H9 (cell line): ENCODE data around the gene OPHN1. TPM values are rescaled to one million over a fixed set of nuclear protein-coding genes. Genes with fewer than 3 reads are reported as not detected.

ENCODE experiments used
- DNase-seq: peaks from one replicate; pipeline ENCODE4 v3.0.0-alpha.2; 2017
- H2AFZ ChIP-seq: one replicate; pipeline ENCODE4 v1.6.1; 2013; ENCODE audit warnings: mild to moderate bottlenecking, low read length, control low read depth, moderate library complexity
- H2AK5ac ChIP-seq: 2 replicates; pipeline ENCODE4 v1.6.1; 2013; ENCODE audit warnings: low read length, control low read depth, mixed read lengths; ENCODE audit not compliant: insufficient read length
- H2BK120ac ChIP-seq: one replicate; pipeline ENCODE4 v1.6.1; 2013; ENCODE audit warnings: low read depth, mild to moderate bottlenecking, low read length, control low read depth, inconsistent platforms; ENCODE audit not compliant: poor library complexity, severe bottlenecking
- H2BK12ac ChIP-seq: 2 replicates; pipeline ENCODE4 v1.6.1; 2013; ENCODE audit warnings: low read length, control low read depth, mixed read lengths, low read depth; ENCODE audit not compliant: insufficient read length
- H2BK15ac ChIP-seq: 2 replicates; pipeline ENCODE4 v1.6.1; 2013; ENCODE audit warnings: low read depth, low read length, control low read depth
- H2BK20ac ChIP-seq: one replicate; pipeline ENCODE4 v1.6.1; 2013; ENCODE audit warnings: low read depth, mild to moderate bottlenecking, low read length, control low read depth, inconsistent platforms; ENCODE audit not compliant: poor library complexity, severe bottlenecking
- H2BK5ac ChIP-seq: 2 replicates; pipeline ENCODE4 v1.6.1; 2013; ENCODE audit warnings: low read length, control low read depth, mixed read lengths; ENCODE audit not compliant: insufficient read length
- H3K14ac ChIP-seq: 2 replicates; pipeline ENCODE4 v1.6.1; 2013; ENCODE audit warnings: low read length, control low read depth; ENCODE audit not compliant: insufficient read depth
- H3K18ac ChIP-seq: 2 replicates; pipeline ENCODE4 v1.6.1; 2013; ENCODE audit warnings: low read depth, mild to moderate bottlenecking, mixed read lengths, low read length, control low read depth; ENCODE audit not compliant: insufficient read length
- H3K23ac ChIP-seq: 2 replicates; pipeline ENCODE4 v1.6.1; 2013; ENCODE audit warnings: low read length, control low read depth, mixed read lengths, low read depth; ENCODE audit not compliant: insufficient read length
- H3K23me2 ChIP-seq: 2 replicates; pipeline ENCODE4 v1.6.1; 2013; ENCODE audit warnings: low read depth, mild to moderate bottlenecking, mixed read lengths, low read length, control low read depth; ENCODE audit not compliant: insufficient read length, poor library complexity, severe bottlenecking
- H3K27ac ChIP-seq: 2 replicates; pipeline ENCODE4 v1.5.1; 2013; ENCODE audit warnings: low read length, control low read depth, mixed read lengths, low read depth; ENCODE audit not compliant: insufficient read length
- H3K27me3 ChIP-seq: 2 replicates; pipeline ENCODE4 v1.6.1; 2013; ENCODE audit warnings: low read length, control low read depth, inconsistent platforms; ENCODE audit not compliant: insufficient read depth
- H3K4ac ChIP-seq: 2 replicates; pipeline ENCODE4 v1.6.1; 2013; ENCODE audit warnings: low read depth, mild to moderate bottlenecking, control low read depth, inconsistent platforms, low read length, moderate library complexity
- H3K4me1 ChIP-seq: 2 replicates; pipeline ENCODE4 v1.6.1; 2013; ENCODE audit warnings: low read length, control low read depth, inconsistent platforms; ENCODE audit not compliant: insufficient read depth
- H3K4me2 ChIP-seq: 2 replicates; pipeline ENCODE4 v1.6.1; 2013; ENCODE audit warnings: low read length, control low read depth, mixed read lengths; ENCODE audit not compliant: insufficient read length, insufficient read depth
- H3K56ac ChIP-seq: 2 replicates; pipeline ENCODE4 v1.6.1; 2013; ENCODE audit warnings: low read depth, mild to moderate bottlenecking, mixed read lengths, low read length, control low read depth; ENCODE audit not compliant: insufficient read length
- H3K79me1 ChIP-seq: 2 replicates; pipeline ENCODE4 v1.6.1; 2013; ENCODE audit warnings: low read depth, mild to moderate bottlenecking, moderate library complexity, low read length, control low read depth, inconsistent platforms; ENCODE audit not compliant: insufficient read depth, poor library complexity, severe bottlenecking
- H3K79me2 ChIP-seq: 2 replicates; pipeline ENCODE4 v1.6.1; 2013; ENCODE audit warnings: low read length, control low read depth, inconsistent platforms; ENCODE audit not compliant: insufficient read depth
- H3K9ac ChIP-seq: 2 replicates; pipeline ENCODE4 v1.6.1; 2013; ENCODE audit warnings: low read length, control low read depth, mixed read lengths; ENCODE audit not compliant: insufficient read length; ENCODE audit errors: extremely low read depth
- H3K9me3 ChIP-seq: one replicate; pipeline ENCODE4 v1.6.1; 2013; ENCODE audit warnings: low read depth, low read length, inconsistent platforms; ENCODE audit not compliant: control insufficient read depth
- H3T11ph ChIP-seq: one replicate; pipeline ENCODE4 v1.6.1; 2013; ENCODE audit warnings: mild to moderate bottlenecking, low read length, control low read depth, inconsistent platforms
- H4K20me1 ChIP-seq: one replicate; pipeline ENCODE4 v1.6.1; 2013; ENCODE audit not compliant: control insufficient read depth, insufficient read length, insufficient read depth
- H4K5ac ChIP-seq: 2 replicates; pipeline ENCODE4 v1.6.1; 2013; ENCODE audit warnings: low read depth, mild to moderate bottlenecking, mixed read lengths, low read length, control low read depth; ENCODE audit not compliant: insufficient read length
- H4K8ac ChIP-seq: replicated peaks from 2 replicates; pipeline ENCODE4 v1.6.1; 2013; ENCODE audit warnings: low read length, control low read depth, mixed read lengths, low read depth; ENCODE audit not compliant: insufficient read length
- H4K91ac ChIP-seq: 2 replicates; pipeline ENCODE4 v1.6.1; 2013; ENCODE audit warnings: low read depth, mild to moderate bottlenecking, moderate library complexity, mixed read lengths, low read length, control low read depth; ENCODE audit not compliant: insufficient read length
- H3K27ac Mint-ChIP-seq, 3 experiments: 2 replicates in 2 of 3; 3 replicates in 1 of 3; pipeline ENCODE4 v1.8.0; 2020 to 2021; ENCODE audit warnings: mixed read lengths in 3 of 3, mild to moderate bottlenecking in 1 of 3, moderate library complexity in 1 of 3
- H3K27me3 Mint-ChIP-seq: 2 replicates; pipeline ENCODE4 v1.8.0; 2021; ENCODE audit warnings: low read depth, mild to moderate bottlenecking, moderate library complexity, mixed read lengths
- H3K36me3 Mint-ChIP-seq, 3 experiments: 2 replicates in 2 of 3; 3 replicates in 1 of 3; pipeline ENCODE4 v1.8.0; 2020 to 2021; ENCODE audit warnings: low read depth in 3 of 3, mixed read lengths in 3 of 3; ENCODE audit not compliant: insufficient read depth in 1 of 3
- H3K4me1 Mint-ChIP-seq, 2 experiments: 2 replicates each; pipeline ENCODE4 v1.8.0; 2020; ENCODE audit warnings: mixed read lengths in 2 of 2
- H3K4me3 Mint-ChIP-seq, 2 experiments: 2 replicates in 1 of 2; 3 replicates in 1 of 2; pipeline ENCODE4 v1.8.0; 2020 to 2021; ENCODE audit warnings: mild to moderate bottlenecking in 2 of 2, mixed read lengths in 2 of 2, moderate library complexity in 1 of 2
- H3K9me3 Mint-ChIP-seq, 2 experiments: 2 replicates in 1 of 2; 3 replicates in 1 of 2; pipeline ENCODE4 v1.8.0; 2020; ENCODE audit warnings: mild to moderate bottlenecking in 2 of 2, mixed read lengths in 2 of 2, moderate library complexity in 1 of 2
- WGBS: extraction: QIAGEN DNeasy Blood & Tissue Kit; methylation state at CpG from one replicate; pipeline ENCODE4 v1.1.7; 2013; ENCODE audit warnings: missing lambda C conversion rate, low lambda C conversion rate, mixed read lengths; ENCODE audit not compliant: insufficient read length; ENCODE audit errors: extremely low coverage; 5-methylcytosine and 5-hydroxymethylcytosine counted together
- total RNA-seq: library from RNA; stranded (reverse); gene quantifications from 2 replicates; pipeline ENCODE4 v1.2.1, GENCODE V29; 2021
- TF ChIP-seq, protein P1 (sequence below): fragments of 200-600 bp; sonication (generic); conservative IDR thresholded peaks from 3 replicates; pipeline ENCODE4 v1.8.0; 2021; ENCODE audit warnings: antibody characterized with exemption, mild to moderate bottlenecking

OPHN1 gene
- total RNA-seq, 1 experiment from 2014 or later, result 1.5 TPM

DNA sequence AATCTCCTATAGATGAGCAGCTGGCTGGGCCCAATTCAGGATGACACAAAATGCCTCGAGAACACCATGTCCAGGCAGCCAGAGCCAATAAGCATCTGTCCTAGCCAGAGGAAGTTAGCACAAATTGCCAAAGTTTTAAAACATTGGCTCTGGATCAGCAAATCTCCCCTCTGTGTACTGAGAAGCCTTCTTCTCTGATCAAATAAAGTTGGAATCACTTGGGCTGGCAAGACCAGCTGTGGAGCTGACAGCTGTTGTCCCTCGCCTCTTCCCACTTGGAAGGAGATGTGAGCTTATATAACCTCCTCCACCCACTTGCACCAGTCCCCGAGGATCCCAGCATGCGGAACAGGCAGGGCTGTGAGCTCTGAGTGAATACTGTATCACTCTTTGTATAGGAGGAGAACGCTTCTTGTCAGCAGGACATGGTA is 183.9 kb downstream of the OPHN1 start:
- H3K23me2 ChIP-seq, result no peaks in the 10 kb centered on the region
- H3K23ac ChIP-seq, result no peak overlapping the region
- H2BK15ac ChIP-seq, result no peak overlapping the region
- no peak overlapping the region for H3K4me2 ChIP-seq
- no peak overlapping the region for H3K9ac ChIP-seq
- no peak overlapping the region for H2BK12ac ChIP-seq
- no peak overlapping the region for H2BK5ac ChIP-seq
- no peak overlapping the region for H3K4ac ChIP-seq
- Mint-ChIP-seq H3K4me1 (no peaks in the 10 kb centered on the region), H3K27me3 (no peaks in the 10 kb centered on the region), H3K36me3 (no peaks in the 10 kb centered on the region; a peak in 1 of 7 replicates), H3K27ac (no peak overlapping the region), H3K9me3 (peaks cover 57 to 64% of the 10 kb centered on the region in 2 experiments), H3K4me3 (no peak overlapping the region)
- H3K56ac ChIP-seq, result no peak overlapping the region
- H2AFZ ChIP-seq, result no peak overlapping the region
- TF ChIP-seq, protein P1, sequence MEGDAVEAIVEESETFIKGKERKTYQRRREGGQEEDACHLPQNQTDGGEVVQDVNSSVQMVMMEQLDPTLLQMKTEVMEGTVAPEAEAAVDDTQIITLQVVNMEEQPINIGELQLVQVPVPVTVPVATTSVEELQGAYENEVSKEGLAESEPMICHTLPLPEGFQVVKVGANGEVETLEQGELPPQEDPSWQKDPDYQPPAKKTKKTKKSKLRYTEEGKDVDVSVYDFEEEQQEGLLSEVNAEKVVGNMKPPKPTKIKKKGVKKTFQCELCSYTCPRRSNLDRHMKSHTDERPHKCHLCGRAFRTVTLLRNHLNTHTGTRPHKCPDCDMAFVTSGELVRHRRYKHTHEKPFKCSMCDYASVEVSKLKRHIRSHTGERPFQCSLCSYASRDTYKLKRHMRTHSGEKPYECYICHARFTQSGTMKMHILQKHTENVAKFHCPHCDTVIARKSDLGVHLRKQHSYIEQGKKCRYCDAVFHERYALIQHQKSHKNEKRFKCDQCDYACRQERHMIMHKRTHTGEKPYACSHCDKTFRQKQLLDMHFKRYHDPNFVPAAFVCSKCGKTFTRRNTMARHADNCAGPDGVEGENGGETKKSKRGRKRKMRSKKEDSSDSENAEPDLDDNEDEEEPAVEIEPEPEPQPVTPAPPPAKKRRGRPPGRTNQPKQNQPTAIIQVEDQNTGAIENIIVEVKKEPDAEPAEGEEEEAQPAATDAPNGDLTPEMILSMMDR, result no peak
- no peak overlapping the region for H3K18ac ChIP-seq
- H3K79me1 ChIP-seq, result no peaks in the 10 kb centered on the region
- no peak overlapping the region for H3T11ph ChIP-seq
- WGBS, result no CpG with 5 or more reads among the region's 5 CpGs
- H4K91ac ChIP-seq, result no peak overlapping the region
- DNase-seq, result no peak
- no peaks in the 10 kb centered on the region for H3K4me1 ChIP-seq
- H3K79me2 ChIP-seq, result no peaks in the 10 kb centered on the region
- H4K5ac ChIP-seq, result no peak overlapping the region
- no peaks in the 10 kb centered on the region for H4K20me1 ChIP-seq
- peaks cover 44% of the 10 kb centered on the region for H3K9me3 ChIP-seq
- H2BK20ac ChIP-seq, result no peak overlapping the region
- H3K27me3 ChIP-seq, result no peaks in the 10 kb centered on the region
- no peak overlapping the region for H3K14ac ChIP-seq
- no peak overlapping the region for H2AK5ac ChIP-seq
- H2BK120ac ChIP-seq, result no peak overlapping the region
- H3K27ac ChIP-seq, result no peak overlapping the region
- no peak overlapping the region for H4K8ac ChIP-seq
